Activated T-cell treated with anti-CD3 and anti-CD28 coated beads, Interleukin-2, amount 50 U/mL, for 72 hours (primary cell): ENCODE results near the gene FBXO38. TPM values are rescaled to one million over a fixed set of nuclear protein-coding genes. Genes with fewer than 3 reads are reported as not detected.
"Not testable (repeated sequence)": the region's sequence is repeated elsewhere in the genome, so short reads cannot be mapped to it uniquely, and the experiment has no call there.

ENCODE experiments used
- ATAC-seq, 2 donors: fragments of 150-1000 bp; cut with Tn5 transposase; replicated peaks in 1 of 2; 2 replicates each; pipeline ENCODE4 v1.10.0; 2021; ENCODE audit warnings: moderate library complexity in 2 of 2, mild to moderate bottlenecking in 1 of 2
- DNase-seq, 2 donors: peaks; one replicate each; pipeline ENCODE4 v3.0.0; 2021 to 2022; ENCODE audit warnings: mixed read lengths in 1 of 2
- H3K27ac Mint-ChIP-seq: one replicate; pipeline ENCODE4 v1.8.0; 2022; ENCODE audit warnings: mild to moderate bottlenecking, moderate library complexity, mixed read lengths
- H3K27me3 Mint-ChIP-seq: one replicate; pipeline ENCODE4 v1.8.0; 2022; ENCODE audit warnings: low read depth, mixed read lengths
- H3K36me3 Mint-ChIP-seq, 2 donors: one replicate each; pipeline ENCODE4 v1.8.0; 2022; ENCODE audit warnings: mixed read lengths in 2 of 2, mild to moderate bottlenecking in 1 of 2; ENCODE audit not compliant: insufficient read depth in 2 of 2
- H3K4me1 Mint-ChIP-seq: one replicate; pipeline ENCODE4 v1.8.0; 2022; ENCODE audit warnings: low read depth, mixed read lengths
- H3K4me3 Mint-ChIP-seq, 2 donors: one replicate each; pipeline ENCODE4 v1.8.0; 2022; ENCODE audit warnings: mild to moderate bottlenecking in 2 of 2, mixed read lengths in 2 of 2, moderate library complexity in 2 of 2
- H3K9me3 Mint-ChIP-seq, 2 donors: one replicate each; pipeline ENCODE4 v1.8.0; 2022; ENCODE audit warnings: mixed read lengths in 2 of 2
- total RNA-seq, 2 donors: library from RNA; stranded (reverse); gene quantifications; one replicate each; pipeline ENCODE4 v1.2.3, GENCODE V29; 2022

The FBXO38 gene
- total RNA-seq, 2 donors from 2014 or later: 62.8 to 68.5 TPM

- Mint-ChIP-seq H3K36me3 (peaks cover 0 to 7% of the 10 kb centered on the region in 2 donors), H3K4me3 (no peak overlapping the region), H3K27ac (no peak overlapping the region), H3K4me1 (no peaks in the 10 kb centered on the region), H3K27me3 (no peaks in the 10 kb centered on the region), H3K9me3 (no peaks in the 10 kb centered on the region)
- DNase-seq: no peak
- no peak for ATAC-seq
Observed at GRCh38 chr5:148446611-148447010, 62.9 kb downstream of the FBXO38 start.

DNA sequence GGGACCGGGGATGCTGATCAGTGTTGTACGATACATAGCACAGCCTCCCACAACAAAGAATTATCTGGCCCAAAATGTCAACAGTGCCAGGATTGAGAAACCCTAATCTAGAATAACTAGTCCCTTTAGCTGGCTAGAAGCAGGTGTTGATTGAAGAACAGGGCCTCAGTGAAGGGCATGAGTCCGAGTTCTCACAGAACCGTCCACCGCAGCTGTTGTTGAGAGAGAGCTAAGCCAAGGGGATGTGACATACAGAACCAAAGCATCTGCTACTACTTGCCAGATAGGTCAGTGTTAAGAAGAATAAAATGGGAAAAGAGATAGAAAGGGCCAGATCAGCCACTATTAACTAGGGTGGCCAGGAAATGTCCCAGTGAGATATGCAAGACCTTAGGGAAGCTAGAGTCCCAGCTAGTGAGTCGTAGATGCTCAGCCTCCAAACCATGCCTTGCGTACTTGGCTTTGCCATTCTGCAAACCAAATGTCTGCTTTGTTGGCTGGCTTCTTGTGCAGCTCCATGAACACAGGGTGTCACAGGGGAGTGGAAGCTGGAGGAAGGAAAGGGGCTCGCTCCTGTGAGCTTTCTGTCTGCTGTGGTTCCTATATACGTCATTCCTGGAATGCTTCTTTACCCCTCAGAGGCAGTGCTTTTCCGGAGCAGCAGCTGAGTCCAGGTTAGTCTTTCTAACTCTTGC lies 68.9 kb downstream of the FBXO38 start:
- no peak overlapping the region for H3K4me3 Mint-ChIP-seq
- DNase-seq (no peak), ATAC-seq (no peak)
- no peaks in the 10 kb centered on the region for H3K36me3 Mint-ChIP-seq
- no peaks in the 10 kb centered on the region for H3K9me3 Mint-ChIP-seq
- H3K27ac Mint-ChIP-seq: no peak overlapping the region
- peaks cover 5% of the 10 kb centered on the region for H3K27me3 Mint-ChIP-seq
- no peaks in the 10 kb centered on the region for H3K4me1 Mint-ChIP-seq

- ATAC-seq (no peak), DNase-seq (no peak)
- Mint-ChIP-seq H3K36me3 (no peaks in the 10 kb centered on the region), H3K27me3 (peaks cover 18% of the 10 kb centered on the region), H3K9me3 (no peaks in the 10 kb centered on the region), H3K4me3 (no peak overlapping the region), H3K4me1 (no peaks in the 10 kb centered on the region), H3K27ac (no peak overlapping the region)
Observed at GRCh38 chr5:148454576-148454975, 70.8 kb downstream of the FBXO38 start.

GRCh38 chr5:148455185-148455584 lies 71.4 kb downstream of the FBXO38 start:
- DNase-seq: no peak
- Mint-ChIP-seq H3K36me3 (no peaks in the 10 kb centered on the region), H3K4me1 (no peaks in the 10 kb centered on the region), H3K27ac (no peak overlapping the region), H3K27me3 (peaks cover 19% of the 10 kb centered on the region), H3K4me3 (no peak overlapping the region), H3K9me3 (no peaks in the 10 kb centered on the region)
- ATAC-seq: no peak

- H3K9me3 Mint-ChIP-seq: no peaks in the 10 kb centered on the region
- peaks cover 19% of the 10 kb centered on the region for H3K27me3 Mint-ChIP-seq
- DNase-seq (no peak), ATAC-seq (peak in 1 of 2 donors; percentile 53)
- no peaks in the 10 kb centered on the region for H3K4me1 Mint-ChIP-seq
- H3K4me3 Mint-ChIP-seq: no peak overlapping the region
- H3K27ac Mint-ChIP-seq: no peak overlapping the region
- no peaks in the 10 kb centered on the region for H3K36me3 Mint-ChIP-seq
Observed at GRCh38 chr5:148457183-148457620, 73.4 kb downstream of the FBXO38 start.

GRCh38 chr5:148458036-148458888 lies 74.5 kb downstream of the FBXO38 start:
- Mint-ChIP-seq H3K4me1 (no peaks in the 10 kb centered on the region), H3K27ac (no peak overlapping the region), H3K27me3 (peaks cover 19% of the 10 kb centered on the region), H3K4me3 (no peak overlapping the region), H3K36me3 (no peaks in the 10 kb centered on the region), H3K9me3 (no peaks in the 10 kb centered on the region)
- ATAC-seq: peak; percentile 45 to 73
- no peak for DNase-seq

GRCh38 chr5:148459669-148460068 lies 75.9 kb downstream of the FBXO38 start:
- H3K27ac Mint-ChIP-seq: no peak overlapping the region
- H3K9me3 Mint-ChIP-seq: no peaks in the 10 kb centered on the region

GRCh38 chr5:148465381-148466235 lies 81.8 kb downstream of the FBXO38 start:
- ATAC-seq (no peak), DNase-seq (no peak)
- no peak overlapping the region for H3K4me3 Mint-ChIP-seq
- no peaks in the 10 kb centered on the region for H3K4me1 Mint-ChIP-seq
- no peak overlapping the region for H3K27ac Mint-ChIP-seq
- no peaks in the 10 kb centered on the region for H3K36me3 Mint-ChIP-seq
- no peaks in the 10 kb centered on the region for H3K9me3 Mint-ChIP-seq
- no peaks in the 10 kb centered on the region for H3K27me3 Mint-ChIP-seq

More at GRCh38 chr5:148459669-148460068, 75.9 kb downstream of the FBXO38 start:
- DNase-seq (no peak), ATAC-seq (no peak)
- Mint-ChIP-seq H3K4me3 (no peak overlapping the region), H3K27me3 (peaks cover 15% of the 10 kb centered on the region), H3K4me1 (no peaks in the 10 kb centered on the region), H3K36me3 (no peaks in the 10 kb centered on the region)

- Mint-ChIP-seq H3K4me1 (no peaks in the 10 kb centered on the region), H3K4me3 (no peak overlapping the region), H3K27ac (no peak overlapping the region), H3K9me3 (no peaks in the 10 kb centered on the region), H3K36me3 (no peaks in the 10 kb centered on the region), H3K27me3 (no peaks in the 10 kb centered on the region)
- ATAC-seq (no peak), DNase-seq (no peak)
Observed at GRCh38 chr5:148466236-148466580, 82.5 kb downstream of the FBXO38 start.

DNA sequence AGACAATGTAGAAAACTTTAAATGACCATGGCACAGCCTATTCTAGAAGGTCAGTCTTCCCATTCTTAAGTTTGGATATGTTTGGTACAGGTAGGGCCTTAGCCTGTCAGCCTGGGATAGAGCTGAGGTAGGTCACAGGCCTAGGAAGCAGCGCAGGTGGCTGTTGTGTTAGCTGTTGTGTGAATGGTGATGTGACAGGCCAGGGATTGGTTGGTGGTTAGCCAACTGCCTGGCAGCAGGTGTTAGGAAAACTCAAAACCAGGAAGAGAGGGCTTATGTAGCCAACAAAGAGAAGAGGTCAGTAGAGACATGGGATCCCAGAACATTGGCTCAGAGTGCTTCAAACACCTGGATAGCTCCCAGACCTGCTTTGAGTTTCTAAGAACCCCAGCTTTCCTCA lies 84.2 kb downstream of the FBXO38 start:
- Mint-ChIP-seq H3K27ac (no peak overlapping the region), H3K4me3 (no peak overlapping the region), H3K27me3 (no peaks in the 10 kb centered on the region), H3K4me1 (no peaks in the 10 kb centered on the region), H3K9me3 (no peaks in the 10 kb centered on the region), H3K36me3 (no peaks in the 10 kb centered on the region)
- no peak for ATAC-seq
- no peak for DNase-seq

GRCh38 chr5:148468746-148469145 lies 85.0 kb downstream of the FBXO38 start:
- not testable (repeated sequence) for H3K9me3 Mint-ChIP-seq, H3K4me3 Mint-ChIP-seq, H3K4me1 Mint-ChIP-seq, DNase-seq, H3K36me3 Mint-ChIP-seq, ATAC-seq, H3K27me3 Mint-ChIP-seq, H3K27ac Mint-ChIP-seq

DNA sequence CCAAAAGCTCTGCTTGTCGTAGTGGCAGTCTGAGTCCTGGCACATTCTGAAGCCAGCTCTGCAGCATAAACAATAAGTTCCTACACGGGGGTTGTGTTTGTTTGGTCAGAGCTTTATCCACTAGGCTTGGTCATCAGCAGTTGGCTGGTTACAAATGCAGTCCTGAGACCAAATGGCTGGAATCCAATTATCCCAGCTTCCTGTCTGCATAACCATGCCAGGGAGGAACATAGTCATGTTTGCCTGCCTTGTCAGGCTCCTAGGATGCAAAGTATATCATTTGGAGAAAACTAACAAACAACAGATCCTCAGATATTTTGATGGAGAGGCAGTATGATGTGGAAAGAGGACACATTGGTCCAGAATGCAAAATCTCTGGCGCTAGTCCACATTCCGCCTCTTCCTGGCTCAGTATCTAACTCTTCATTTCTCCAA lies 85.8 kb downstream of the FBXO38 start:
- Mint-ChIP-seq H3K27me3 (no peaks in the 10 kb centered on the region), H3K27ac (no peak overlapping the region), H3K36me3 (no peaks in the 10 kb centered on the region), H3K4me1 (no peaks in the 10 kb centered on the region), H3K9me3 (no peaks in the 10 kb centered on the region), H3K4me3 (no peak overlapping the region)
- DNase-seq: no peak
- ATAC-seq: no peak

GRCh38 chr5:148471379-148471778 lies 87.6 kb downstream of the FBXO38 start:
- Mint-ChIP-seq H3K4me3 (no peak overlapping the region), H3K36me3 (no peaks in the 10 kb centered on the region), H3K27ac (no peak overlapping the region), H3K4me1 (no peaks in the 10 kb centered on the region), H3K27me3 (peaks cover 11% of the 10 kb centered on the region), H3K9me3 (no peaks in the 10 kb centered on the region)
- DNase-seq (no peak), ATAC-seq (no peak)
